Measurements from ENCODE around the gene TPI1.

DNA sequence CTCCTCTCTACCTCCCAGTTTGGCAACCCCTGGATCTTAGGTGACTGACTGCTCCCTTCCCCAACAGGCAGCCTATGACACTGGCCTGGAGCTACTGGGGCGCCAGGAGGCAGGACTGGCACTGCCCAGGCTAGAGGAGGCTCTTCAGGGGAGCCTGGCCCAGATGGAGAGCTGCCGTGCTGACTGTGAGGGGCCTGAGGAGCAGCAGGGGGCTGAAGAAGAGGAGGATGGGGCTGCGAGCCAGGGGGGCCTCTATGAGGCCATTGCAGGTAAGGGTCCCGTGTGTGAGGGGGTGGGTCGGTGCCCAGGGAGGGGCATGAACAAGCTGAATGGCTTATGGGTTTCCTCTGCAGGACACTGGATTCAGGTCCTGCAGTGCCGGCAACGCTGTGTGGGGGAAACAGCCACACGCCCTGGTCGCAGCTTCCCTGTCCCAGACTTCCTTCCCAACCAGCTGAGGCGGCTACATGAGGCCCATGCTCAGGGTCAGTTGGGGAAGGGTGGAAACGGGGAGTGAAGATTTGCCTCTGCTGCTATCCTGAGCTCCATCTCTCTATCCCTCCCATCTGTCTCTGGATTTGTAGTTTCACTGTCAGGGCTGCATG is 36.9 kb upstream of the TPI1 start:
- TF ChIP-seq POLR2AphosphoS5 (IDR thresholded peaks at IDR 0.05; ENCODE audit: borderline replicate concordance, low read depth, low read length) (no peak), EZH2 (IDR thresholded peaks at IDR 0.05) (no peak)

Measured in SK-N-MC (cell line).